Prostate gland (tissue), 2 donors: ENCODE data around the gene BCKDK.

Source experiments
- POLR2A ChIP-seq: fragments of 450-650 bp; IDR thresholded peaks from one replicate; pipeline ENCODE4 v1.6.1; 2016; ENCODE audit warnings: antibody characterized with exemption, mild to moderate bottlenecking
- POLR2AphosphoS5 ChIP-seq: sonication (generic); formaldehyde crosslinking; IDR thresholded peaks from one replicate; pipeline ENCODE4 v1.6.1; 2017; ENCODE audit warnings: antibody characterized with exemption
- TF ChIP-seq, protein P1 (sequence below), 4 experiments: fragments of 200-600 bp in 2 of 4; fragments of 450-650 bp in 2 of 4; sonication (generic) in 2 of 4; IDR thresholded peaks; 1 replicate in 3 of 4; 2 replicates in 1 of 4; pipeline ENCODE4 v1.5.1; 2016 to 2019; ENCODE audit warnings: antibody characterized with exemption in 4 of 4, mild to moderate bottlenecking in 2 of 4, moderate library complexity in 2 of 4

DNA sequence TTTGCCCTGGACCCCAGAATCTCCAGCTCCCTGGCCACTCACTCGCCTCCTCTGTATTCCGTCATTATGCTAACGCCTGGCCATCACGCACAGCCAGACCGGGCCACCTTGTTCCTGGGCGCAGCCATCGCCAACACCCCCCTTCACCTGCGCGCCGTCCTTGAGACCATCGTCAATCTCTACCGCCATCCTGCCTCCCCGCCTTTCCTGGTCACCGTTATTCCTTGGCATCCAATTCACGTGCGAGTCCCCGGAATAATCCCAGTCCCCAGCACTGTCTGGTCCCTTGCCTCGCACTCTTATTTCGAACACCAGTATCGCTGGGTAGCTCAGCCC is 14.1 kb upstream of the BCKDK start:
- TF ChIP-seq POLR2A: no peak
- TF ChIP-seq, protein P1, sequence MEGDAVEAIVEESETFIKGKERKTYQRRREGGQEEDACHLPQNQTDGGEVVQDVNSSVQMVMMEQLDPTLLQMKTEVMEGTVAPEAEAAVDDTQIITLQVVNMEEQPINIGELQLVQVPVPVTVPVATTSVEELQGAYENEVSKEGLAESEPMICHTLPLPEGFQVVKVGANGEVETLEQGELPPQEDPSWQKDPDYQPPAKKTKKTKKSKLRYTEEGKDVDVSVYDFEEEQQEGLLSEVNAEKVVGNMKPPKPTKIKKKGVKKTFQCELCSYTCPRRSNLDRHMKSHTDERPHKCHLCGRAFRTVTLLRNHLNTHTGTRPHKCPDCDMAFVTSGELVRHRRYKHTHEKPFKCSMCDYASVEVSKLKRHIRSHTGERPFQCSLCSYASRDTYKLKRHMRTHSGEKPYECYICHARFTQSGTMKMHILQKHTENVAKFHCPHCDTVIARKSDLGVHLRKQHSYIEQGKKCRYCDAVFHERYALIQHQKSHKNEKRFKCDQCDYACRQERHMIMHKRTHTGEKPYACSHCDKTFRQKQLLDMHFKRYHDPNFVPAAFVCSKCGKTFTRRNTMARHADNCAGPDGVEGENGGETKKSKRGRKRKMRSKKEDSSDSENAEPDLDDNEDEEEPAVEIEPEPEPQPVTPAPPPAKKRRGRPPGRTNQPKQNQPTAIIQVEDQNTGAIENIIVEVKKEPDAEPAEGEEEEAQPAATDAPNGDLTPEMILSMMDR (IDR thresholded peaks at IDR 0.05): no peak
- TF ChIP-seq POLR2AphosphoS5: no peak
